GM21619 (cell line): ENCODE measurements around the gene PTER.

Source experiments
- ATAC-seq: cut with Tn5 transposase; IDR thresholded peaks from one replicate; pipeline ENCODE4 v1.9.1; 2021; ENCODE audit not compliant: unreplicated experiment

The PTER gene, protein sequence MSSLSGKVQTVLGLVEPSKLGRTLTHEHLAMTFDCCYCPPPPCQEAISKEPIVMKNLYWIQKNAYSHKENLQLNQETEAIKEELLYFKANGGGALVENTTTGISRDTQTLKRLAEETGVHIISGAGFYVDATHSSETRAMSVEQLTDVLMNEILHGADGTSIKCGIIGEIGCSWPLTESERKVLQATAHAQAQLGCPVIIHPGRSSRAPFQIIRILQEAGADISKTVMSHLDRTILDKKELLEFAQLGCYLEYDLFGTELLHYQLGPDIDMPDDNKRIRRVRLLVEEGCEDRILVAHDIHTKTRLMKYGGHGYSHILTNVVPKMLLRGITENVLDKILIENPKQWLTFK

DNA sequence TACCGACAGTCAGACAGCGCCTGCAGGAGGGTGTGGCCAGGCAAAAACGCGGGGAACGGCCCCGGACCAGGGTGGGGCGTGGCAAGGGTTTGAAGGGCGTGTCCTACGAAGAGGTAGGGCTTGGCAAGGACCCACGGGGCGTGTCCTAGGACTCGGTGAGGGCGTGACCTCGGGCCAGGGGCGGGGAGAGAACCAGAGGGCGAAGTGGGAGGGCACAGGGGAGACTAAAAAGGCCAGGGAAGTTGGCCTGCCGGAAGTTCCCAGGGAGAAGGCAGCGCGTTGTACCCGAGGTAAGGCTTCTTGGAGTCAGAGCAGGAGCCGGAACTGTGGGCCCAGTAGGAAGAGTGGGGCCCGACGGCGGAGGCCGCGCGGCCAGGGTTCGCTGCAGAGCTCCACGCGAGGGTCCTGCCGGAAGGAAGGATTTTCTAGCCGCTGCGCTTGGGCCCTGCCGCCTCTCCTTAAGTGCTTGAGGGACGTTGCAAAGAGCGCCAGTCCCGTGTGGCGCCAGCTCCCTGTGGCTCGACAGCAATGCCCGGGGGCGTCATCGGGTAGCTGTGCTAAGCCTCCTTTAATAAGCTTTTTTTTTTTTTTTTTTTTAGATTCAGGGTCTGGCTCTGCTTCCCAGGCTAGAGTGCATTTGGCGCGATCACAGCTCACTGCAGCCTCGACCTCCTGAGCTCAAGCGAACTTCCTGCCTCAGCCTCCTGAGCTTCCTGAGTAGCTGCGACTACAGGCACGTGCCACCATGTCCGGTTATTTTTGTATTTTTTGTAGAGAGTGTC, at the start of gene PTER:
TSS of gene PTER (plus strand) at position 253 of the 782 bp plus-strand sequence. CDS start 47,375 bp downstream, outside the sequence.
- peak; percentile 97 for ATAC-seq

DNA sequence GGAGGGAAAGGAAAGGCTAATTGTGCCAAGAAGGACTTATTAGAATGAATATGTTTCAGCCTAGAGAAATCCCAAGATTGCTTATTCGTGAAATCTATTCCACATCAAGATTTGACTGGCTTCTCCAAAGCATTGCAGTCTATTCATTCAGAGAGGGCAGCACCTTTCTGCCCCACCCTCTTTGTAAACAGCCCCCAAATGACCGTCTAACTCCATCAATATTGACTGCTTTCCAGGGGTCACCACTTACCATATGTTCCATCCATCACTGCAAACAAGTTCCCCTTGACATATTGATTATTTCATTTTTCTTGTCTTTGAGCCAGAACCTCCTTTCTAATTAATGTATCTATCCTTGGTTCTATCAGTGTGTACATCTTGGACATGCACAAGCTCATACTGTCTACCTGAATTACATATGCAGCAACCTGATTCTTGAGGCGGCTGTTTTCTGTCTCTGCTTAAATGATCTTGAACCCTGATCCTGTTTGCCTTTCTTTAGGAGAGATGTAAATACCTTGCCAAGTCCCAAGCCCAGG, 44.2 kb upstream of the PTER start:
- ATAC-seq: no peak

DNA sequence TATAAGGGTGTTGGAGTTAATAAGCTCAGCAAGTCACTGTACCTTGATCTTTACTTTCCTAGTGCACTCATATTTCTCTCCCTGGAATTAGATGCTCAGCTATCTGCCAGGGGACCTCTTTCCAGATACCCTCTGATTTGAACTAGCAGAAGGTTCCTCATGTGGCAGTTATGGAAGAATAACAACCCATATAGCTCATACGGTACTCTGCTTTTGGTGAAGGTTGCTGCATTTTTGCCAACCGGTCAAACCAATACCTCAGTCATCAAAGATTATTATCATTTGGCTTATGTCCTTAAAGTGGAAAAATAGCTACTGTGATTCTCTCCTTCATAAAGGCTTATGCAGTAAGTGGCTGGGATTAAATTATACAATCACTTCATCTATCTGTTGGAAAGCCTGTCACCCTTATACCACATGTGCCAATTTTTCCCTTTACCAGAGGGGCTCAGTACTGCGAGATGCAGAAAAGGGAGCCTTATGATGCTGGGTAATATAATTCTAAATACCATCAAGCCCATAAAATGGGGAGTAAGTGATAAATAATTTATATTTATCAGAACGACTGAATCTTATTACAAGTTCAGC, 43.4 kb upstream of the PTER start:
- ATAC-seq: no peak

DNA sequence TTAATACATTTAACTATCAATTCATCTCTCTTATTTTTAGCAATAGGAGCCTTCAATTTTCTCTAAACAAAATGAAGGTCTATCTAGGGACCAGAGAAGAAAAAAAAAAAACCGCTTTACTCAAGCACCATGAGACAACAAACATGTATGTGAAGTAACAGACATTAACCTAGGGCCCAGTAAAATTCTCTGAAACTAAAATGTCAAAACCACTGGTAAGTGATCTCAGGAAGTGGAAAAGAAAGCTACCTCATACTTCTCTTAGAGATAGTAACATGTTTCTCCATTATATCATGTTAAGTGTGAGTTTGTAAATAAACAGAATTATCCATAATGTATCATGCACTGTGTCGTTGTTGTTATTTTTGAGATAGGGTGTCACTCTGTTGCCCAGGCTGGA, 35.4 kb upstream of the PTER start:
- no peak for ATAC-seq

DNA sequence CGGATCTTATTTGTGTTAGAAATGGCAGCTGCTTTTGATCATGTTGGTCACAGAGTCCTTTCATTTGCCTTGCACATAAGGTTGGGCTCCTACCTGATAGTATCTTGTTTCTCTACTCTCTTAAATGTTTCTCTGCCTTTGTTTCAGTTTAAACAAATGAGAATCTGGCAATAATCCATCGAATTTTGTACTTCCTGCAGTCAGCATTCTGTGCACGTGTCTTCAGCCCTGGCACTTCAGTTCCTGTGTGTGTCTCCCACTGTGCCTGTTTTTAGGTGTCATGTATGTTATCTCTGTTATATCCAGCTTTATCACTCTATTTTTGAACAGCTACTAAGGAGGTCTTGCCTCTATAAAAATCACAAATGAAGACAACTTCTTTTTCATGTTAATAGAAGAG, 28.4 kb upstream of the PTER start:
- no peak for ATAC-seq

DNA sequence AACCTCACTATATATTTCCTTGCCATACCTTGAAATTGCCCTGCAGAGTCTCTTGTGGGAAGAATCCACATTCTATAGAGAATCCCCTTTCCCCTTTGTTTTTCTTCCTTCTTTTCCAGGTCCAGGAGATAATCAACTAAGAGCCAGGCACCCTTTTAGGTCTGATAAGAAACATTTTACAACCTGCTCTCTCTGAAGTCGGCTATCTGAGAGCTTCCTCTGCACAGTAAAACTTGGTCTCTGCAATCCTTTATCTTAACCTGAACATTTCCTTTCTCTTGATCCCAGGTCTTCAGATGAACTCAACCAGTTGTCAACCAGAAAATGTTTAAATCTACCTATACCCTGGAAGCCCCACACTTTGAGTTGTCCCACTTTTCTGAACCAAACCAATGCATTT, 19.5 kb upstream of the PTER start:
- no peak for ATAC-seq

DNA sequence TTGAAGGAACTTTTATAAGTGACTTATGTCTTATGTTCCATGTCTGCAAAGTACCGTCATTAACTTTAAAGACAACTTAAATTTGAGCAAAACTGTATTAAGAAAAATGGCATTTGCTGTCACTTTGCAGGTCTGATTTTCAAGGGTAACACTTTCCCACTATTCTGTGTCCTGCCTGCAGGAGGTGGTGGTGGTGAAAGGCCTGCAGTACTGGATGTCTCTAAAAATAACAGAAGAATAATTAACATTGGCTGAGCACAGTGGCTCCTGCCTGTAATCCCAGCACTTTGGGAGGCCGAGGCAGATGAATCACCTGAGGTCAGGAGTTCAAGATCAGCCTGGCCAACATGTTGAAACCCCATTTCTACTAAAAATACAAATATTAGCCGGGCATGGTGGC, 13.2 kb upstream of the PTER start:
- no peak for ATAC-seq

DNA sequence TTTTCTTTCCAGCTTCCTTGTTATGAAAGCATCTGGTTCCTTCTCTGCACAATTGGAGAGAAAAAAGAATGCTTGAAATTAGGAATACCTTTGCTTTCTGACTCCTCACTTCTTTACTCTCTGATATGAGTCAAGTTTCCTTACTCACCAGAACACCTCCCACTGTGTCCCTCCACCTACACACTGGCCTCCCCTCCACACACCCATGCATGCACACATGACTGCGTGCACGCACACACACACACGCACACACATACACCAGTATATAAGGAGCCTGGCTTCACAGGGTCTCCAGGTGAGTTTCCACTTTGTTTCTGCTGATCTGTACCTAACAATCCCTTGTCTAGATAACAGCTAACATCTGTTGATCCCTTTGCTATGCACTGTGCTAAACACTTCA, 11.4 kb upstream of the PTER start:
- ATAC-seq: no peak

DNA sequence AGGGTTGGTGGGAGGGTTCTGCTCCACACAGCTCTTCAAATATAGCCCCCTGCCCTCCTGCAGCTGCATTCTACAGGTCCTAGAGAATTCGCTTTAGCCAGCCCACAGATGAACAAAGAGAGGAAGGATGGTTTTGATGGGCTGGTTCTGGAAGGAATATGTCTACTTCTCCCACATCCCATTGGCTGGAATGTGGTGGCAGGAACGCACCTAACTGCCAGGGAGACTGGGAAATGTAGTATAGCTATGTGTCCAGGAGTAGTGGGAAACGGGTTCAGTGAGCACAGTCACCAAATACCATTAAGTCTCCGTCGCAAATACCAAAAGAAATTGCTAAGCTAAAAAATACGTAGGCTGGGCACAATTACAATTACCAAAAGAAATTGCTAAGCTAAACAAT, 7.3 kb upstream of the PTER start:
- no peak for ATAC-seq

DNA sequence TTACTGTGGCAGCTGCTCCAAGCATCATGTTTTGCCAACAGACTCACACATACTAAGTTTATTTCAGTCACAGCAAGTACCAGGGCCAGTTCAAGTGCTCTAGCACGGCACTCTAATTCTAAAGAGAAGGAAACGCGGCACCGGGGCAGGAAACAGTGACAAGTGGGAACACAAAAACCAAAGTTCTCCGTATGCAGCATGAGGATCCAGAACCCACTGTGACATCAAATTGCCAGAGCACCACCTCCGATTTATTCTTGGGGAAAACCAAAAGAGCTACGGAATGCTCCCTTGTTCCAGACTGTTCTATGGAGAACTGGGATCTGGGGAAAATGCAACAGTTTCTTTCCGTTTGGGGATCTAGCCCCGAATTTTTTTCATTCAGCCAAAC, 448 bp upstream of the PTER start:
- peak; percentile 9 for ATAC-seq

DNA sequence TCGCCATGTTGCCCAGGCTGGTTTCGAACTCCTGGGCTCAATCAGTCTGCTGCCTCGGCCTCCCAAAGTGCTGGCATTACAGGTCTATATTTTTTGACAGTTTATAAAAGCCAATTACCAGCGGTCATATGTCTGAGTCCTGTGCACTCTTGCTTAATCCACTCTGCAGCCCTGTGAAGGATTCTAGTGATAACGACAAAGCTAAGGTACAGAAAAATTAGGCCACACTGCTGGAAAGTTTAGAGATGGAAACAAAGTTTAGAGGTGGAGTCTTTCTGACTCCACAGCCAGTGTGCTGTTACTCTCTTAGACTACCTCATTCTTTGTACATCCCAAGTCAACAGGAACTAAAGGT, 707 bp downstream of the PTER start:
- ATAC-seq: no peak

DNA sequence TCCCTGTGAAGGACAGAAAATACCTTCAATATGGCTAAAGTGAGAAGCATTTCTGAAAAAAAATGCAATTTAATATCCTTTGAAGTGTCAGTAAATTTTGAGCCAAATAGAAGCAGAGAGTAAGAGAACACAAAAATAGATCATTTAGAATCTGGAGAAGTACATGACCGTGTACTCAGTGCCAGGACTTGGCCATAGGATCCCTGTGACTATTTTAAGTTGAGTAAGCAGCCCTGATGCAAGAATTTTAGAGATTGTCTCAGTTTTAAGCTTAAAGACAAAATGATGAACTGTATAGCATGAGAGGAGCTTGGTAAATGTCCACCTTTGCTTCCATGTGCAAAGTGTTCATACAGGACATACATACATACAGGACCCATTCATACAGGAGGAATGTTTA, 2.5 kb downstream of the PTER start:
- ATAC-seq: no peak

DNA sequence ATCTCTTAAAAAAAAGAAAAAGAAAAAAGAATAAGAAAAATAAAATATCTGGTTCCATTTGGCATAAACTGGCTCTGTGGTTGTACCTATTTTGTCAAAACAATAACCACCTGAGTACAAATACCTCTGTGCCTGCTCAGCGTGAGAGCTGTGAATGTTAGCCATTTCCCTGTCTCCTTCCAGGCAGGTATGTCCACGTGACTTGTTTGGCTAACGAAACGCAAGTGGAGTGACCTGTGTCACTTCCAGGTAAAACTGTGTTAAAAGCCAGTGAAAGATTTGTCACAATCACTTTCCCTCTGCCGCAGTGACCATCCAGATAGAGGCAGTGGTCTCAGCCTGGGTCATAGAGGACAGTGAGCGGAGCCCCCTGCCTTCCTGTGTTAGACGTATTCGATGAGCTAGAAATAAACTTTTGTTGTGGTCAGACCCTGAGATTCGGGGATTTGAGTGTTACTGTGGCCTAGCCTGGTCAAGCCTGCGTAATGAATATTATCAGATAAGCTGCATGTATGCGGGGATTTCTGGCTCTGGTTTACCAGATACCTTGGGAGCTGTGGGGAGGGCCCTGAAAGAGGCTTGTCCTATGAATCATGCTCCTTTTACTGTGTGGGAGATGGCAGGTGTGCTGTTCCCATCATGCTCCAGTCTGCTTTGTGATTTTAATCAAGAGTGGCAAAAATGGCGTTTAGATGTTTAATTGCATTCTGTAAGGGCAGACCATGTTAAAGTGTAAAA, 3.8 kb downstream of the PTER start:
- no peak for ATAC-seq

DNA sequence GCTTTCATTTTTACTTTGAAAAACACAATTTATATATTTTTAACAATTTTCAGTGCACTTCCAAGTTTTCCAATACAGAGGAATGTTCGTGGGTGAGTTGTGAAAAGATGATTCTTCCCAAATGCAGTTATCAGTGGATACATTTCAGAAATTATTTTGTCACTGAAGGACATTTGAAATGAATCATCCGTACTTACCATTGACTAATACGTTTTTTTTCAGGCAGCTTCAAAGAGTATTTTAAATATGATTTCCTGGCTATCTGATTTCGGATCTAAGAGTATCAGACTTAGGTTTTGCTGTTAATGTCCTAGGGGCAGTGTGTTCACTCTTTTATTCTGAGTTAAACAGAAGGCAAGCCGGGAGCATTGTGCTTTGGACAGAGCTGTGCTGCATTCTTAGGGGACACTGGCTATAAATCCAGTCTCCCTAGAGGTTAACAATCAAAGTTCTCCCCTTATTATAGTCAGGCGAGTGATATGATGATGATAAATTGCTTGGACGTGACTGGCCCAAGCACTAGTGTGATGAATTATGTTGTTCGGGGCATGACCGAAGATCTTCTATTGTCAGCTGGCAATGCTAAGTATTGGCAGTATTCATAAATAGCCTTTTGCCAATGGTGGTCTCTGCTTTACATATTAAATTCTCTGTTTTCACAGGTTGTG, 4.5 kb downstream of the PTER start:
- no peak for ATAC-seq

DNA sequence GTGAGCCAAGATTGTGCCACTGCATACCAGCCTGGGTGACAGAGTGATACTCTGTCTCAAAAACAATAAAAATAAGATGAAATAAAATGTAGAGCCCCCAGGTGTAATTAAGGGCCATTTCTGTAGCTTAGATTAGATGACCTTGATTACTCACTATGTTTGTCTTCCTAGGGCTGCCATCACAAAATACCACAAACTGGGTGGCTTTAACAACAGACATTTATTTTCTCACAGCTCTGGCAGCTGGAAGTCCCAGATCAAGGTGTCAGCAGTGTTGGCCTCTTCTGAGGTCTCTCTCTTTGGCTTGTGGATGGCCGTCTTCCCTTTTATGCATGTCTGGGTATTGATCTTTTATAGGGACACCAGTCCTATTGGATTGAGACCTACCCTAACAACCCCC, 6.1 kb downstream of the PTER start:
- no peak for ATAC-seq

DNA sequence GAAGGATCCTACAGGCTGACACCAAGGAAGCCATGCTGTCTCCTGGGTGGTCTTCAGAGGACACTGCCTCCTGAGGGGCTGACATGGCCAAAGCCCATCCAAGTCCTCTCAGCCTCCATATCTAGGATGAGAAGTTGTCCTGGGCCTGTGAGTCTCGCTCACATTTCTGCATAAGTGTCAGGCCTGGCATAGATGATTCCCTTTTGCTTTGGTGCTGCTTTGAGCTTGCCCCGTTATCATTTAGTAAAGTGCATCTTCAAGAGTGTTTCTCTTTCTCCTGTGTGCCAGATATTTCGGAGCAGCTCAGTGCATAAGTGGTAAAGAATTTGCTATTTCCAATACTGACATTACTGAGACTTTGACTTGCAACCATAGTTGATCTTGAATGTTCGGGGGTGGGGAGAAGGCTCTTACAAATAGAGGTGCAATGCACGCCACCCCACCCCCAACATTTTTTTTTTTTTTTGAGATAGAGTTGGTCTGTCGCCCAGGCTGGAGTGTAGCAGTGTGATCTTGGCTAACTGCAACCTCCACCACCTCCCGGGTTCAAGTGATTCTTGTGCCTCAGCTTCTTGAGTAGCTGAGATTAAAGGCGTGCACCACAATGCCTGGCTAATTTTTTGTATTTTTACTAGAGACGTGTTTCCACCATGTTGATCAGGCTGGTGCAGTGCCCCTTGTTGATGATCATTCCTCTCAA, 9.1 kb downstream of the PTER start:
- no peak for ATAC-seq

DNA sequence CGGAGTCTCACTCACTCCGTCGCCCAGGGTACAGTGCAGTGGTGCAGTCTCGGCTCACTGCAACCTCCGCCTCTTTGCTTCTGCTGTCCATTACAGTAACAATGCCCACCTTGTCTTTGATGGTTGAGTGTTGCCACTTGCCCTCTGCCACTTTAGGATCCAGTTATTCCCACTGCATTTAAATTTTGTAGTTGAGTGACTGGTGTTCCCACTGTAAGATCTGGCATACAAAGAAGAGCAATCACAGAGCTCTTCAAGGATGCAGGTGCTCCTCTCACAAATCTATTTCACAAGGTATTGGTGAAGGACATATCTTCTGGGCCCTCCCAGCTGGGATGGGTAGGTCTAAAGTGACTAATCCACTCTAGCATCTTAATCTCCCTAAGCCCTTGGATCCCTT, 12.6 kb downstream of the PTER start:
- no peak for ATAC-seq

DNA sequence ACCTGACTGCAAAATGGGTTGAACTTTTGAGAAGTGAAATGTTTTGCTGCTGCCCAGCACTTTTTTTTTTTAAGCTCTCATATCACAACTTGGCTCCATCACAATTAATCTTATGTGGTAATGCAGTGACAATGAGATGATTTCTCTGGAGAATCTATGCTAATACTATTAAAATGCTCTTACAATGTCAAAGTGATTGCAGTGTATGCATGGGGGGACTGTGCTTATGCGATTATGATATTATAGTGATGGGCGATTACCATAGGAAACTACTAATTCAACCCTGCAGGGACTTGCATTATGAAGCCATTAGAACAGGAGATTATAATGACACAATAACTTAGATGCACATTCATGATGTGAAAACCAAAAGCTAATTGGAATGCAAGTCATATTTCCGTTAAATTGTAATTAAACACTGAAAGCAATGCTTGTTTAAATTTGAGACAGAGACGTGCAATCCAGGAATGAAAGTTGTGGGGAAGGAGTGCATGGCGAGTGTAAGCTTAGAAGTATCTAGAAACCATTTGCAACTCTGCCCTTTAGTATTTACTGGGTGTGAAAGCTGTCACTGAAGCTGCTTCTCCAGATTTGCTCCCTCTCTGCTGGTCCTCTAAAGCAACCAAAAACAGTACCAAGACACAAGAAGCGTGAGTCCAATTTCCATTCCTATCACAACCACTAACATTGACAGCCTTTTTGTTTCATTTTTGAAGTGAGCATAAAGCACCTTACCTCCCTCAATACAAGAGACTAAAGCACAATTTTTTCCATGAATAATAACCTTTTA, 21.6 kb downstream of the PTER start:
- ATAC-seq: peak; percentile 66

DNA sequence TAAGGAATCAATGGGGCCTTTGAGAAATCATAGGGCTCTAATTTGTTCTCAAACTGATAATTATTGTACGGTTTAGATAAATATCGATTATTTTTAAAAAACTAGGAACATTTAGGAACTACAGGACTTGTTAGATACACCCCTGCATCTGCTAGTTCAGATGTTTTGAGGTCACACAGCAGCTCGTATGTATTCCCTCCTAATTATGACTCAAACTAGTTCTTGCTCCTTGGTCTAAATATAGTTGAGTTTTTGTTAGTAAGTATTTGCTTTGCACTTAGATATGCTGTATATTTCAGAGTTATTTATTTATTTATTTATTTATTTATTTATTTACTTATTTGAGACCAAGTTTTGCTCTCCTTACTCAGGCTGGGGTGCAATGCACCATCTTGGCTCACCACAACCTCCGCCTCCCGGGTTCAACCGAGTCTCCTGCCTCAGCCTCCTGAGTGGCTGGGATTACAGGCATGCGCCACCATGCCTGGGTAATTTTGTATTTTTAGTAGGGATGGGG, 22.7 kb downstream of the PTER start:
- no peak for ATAC-seq
